SU-DHL-6 (cell line): ENCODE results near the gene SATL1.
A peak's percentile ranks its signal among the peaks of the same experiment; 100 is the strongest.

ENCODE experiments used
- H2AFZ ChIP-seq: fragments of 200-600 bp; sonication (generic); 2 replicates; pipeline ENCODE4 v1.6.1; 2014; ENCODE audit warnings: low read depth, mild to moderate bottlenecking, moderate library complexity, mixed read lengths, antibody characterized with exemption, low read length; ENCODE audit not compliant: severe bottlenecking
- H3F3A ChIP-seq: fragments of 200-600 bp; shearing (Covaris generic); 2 replicates; pipeline ENCODE4 v1.6.0; 2016; ENCODE audit warnings: antibody characterized with exemption, mild to moderate bottlenecking; ENCODE audit not compliant: insufficient read depth
- H3K27ac ChIP-seq: fragments of 200-600 bp; sonication (generic); 2 replicates; pipeline ENCODE4 v1.5.1; 2016; ENCODE audit warnings: low read depth, mild to moderate bottlenecking, low read length, moderate library complexity, mixed read lengths
- H3K27me3 ChIP-seq: fragments of 200-600 bp; sonication (generic), shearing (Covaris generic); 2 replicates; pipeline ENCODE4 v1.6.0; 2014; ENCODE audit warnings: mild to moderate bottlenecking, low read length
- H3K36me3 ChIP-seq: fragments of 200-600 bp; sonication (generic); 2 replicates; pipeline ENCODE4 v1.6.1; 2014; ENCODE audit warnings: mild to moderate bottlenecking, low read length, mixed read lengths
- H3K4me2 ChIP-seq: fragments of 300-600, 200-600 bp; shearing (Covaris generic), sonication (generic); 2 replicates; pipeline ENCODE4 v1.6.0; 2014; ENCODE audit warnings: low read length, low read depth, mild to moderate bottlenecking; ENCODE audit not compliant: poor library complexity, severe bottlenecking
- H3K4me3 ChIP-seq: fragments of 200-600 bp; sonication (generic); 2 replicates; pipeline ENCODE4 v1.5.1; 2014; ENCODE audit warnings: antibody characterized with exemption, low read length, mild to moderate bottlenecking, mixed read lengths; ENCODE audit not compliant: insufficient read depth, poor library complexity, severe bottlenecking
- H3K79me2 ChIP-seq: fragments of 200-600 bp; sonication (generic); 2 replicates; pipeline ENCODE4 v1.6.1; 2014; ENCODE audit warnings: mild to moderate bottlenecking, low read length, moderate library complexity; ENCODE audit not compliant: insufficient read depth
- H3K9ac ChIP-seq: fragments of 200-600 bp; sonication (generic); 2 replicates; pipeline ENCODE4 v1.7.0; 2014; ENCODE audit warnings: mild to moderate bottlenecking, low read length
- H3K9me2 ChIP-seq: fragments of 200-600 bp; sonication (generic); replicated peaks from 2 replicates; pipeline ENCODE4 v1.6.1; 2014; ENCODE audit warnings: low read length; ENCODE audit not compliant: insufficient read depth
- H3K9me3 ChIP-seq: fragments of 200-600 bp; sonication (generic); 2 replicates; pipeline ENCODE4 v1.6.1; 2014; ENCODE audit warnings: low read length, mixed read lengths; ENCODE audit not compliant: insufficient read depth
- H4K20me1 ChIP-seq: fragments of 200-600 bp; sonication (generic); 2 replicates; pipeline ENCODE4 v1.6.1; 2014; ENCODE audit warnings: low read depth, mild to moderate bottlenecking, antibody characterized with exemption, low read length, moderate library complexity, mixed read lengths
- CTCF ChIP-seq: fragments of 200-600 bp; sonication (generic); IDR thresholded peaks from one replicate; pipeline ENCODE4 v1.5.1; 2017; ENCODE audit warnings: antibody characterized with exemption, mild to moderate bottlenecking, low read length, moderate library complexity; ENCODE audit not compliant: insufficient read depth, poor library complexity, severe bottlenecking
- EZH2phosphoT487 ChIP-seq: fragments of 200-600 bp; sonication (generic), shearing (Covaris generic); conservative IDR thresholded peaks from 2 replicates; pipeline ENCODE4 v1.6.1; 2018; ENCODE audit warnings: mild to moderate bottlenecking, antibody characterized with exemption, low read length, moderate library complexity, mixed read lengths

SATL1 gene

GRCh38 chrX:85140964-85141363, 102.6 kb downstream of the SATL1 start:
- H3K9me3 ChIP-seq, result no peaks in the 10 kb centered on the region
- H3K4me3 ChIP-seq, result no peak overlapping the region
- H3K36me3 ChIP-seq, result no peaks in the 10 kb centered on the region
- no peaks in the 10 kb centered on the region for H3K9me2 ChIP-seq
- no peaks in the 10 kb centered on the region for H3K27me3 ChIP-seq
- H2AFZ ChIP-seq, result no peak overlapping the region
- TF ChIP-seq CTCF (no peak), EZH2phosphoT487 (no peak)
- H3K4me2 ChIP-seq, result no peak overlapping the region
- no peak overlapping the region for H3K27ac ChIP-seq
- no peaks in the 10 kb centered on the region for H3K79me2 ChIP-seq
- H4K20me1 ChIP-seq, result no peaks in the 10 kb centered on the region
- no peak overlapping the region for H3K9ac ChIP-seq
- H3F3A ChIP-seq, result no peaks in the 10 kb centered on the region

GRCh38 chrX:85139422-85139821, 104.2 kb downstream of the SATL1 start:
- Histone ChIP-seq H3K79me2 (no peaks in the 10 kb centered on the region), H3K4me2 (peak overlapping the region; percentile 29), H3K36me3 (no peaks in the 10 kb centered on the region), H4K20me1 (no peaks in the 10 kb centered on the region), H3K27ac (no peak overlapping the region), H3K9me2 (no peaks in the 10 kb centered on the region), H3K9me3 (no peaks in the 10 kb centered on the region), H3F3A (no peaks in the 10 kb centered on the region), H3K9ac (no peak overlapping the region), H3K4me3 (no peak overlapping the region), H2AFZ (no peak overlapping the region), H3K27me3 (no peaks in the 10 kb centered on the region)
- TF ChIP-seq CTCF (no peak), EZH2phosphoT487 (no peak)

DNA sequence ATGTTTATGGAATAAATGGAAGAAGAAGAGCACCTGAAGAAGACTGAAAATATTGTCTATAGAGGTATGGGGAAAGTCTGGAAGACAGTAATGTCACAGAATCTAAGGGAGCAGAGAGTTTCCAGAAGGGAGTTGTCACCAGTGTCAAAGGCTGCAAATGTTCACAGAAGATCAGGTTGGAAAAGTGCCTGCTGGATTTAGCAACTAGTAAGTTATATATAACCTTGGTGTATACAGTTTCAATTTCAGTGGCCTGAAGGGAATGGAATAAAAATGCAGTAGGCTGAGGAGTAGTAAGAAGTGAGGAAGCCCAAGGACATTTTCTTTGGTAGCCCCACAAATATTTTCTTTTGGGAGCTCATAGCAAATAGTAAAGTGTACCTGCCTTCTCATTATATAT, 107.2 kb downstream of the SATL1 start:
- Histone ChIP-seq H4K20me1 (no peaks in the 10 kb centered on the region), H3K9me3 (no peaks in the 10 kb centered on the region), H3K27me3 (no peaks in the 10 kb centered on the region), H3K9ac (no peak overlapping the region), H3K4me3 (no peak overlapping the region), H3K27ac (no peak overlapping the region), H3F3A (no peaks in the 10 kb centered on the region), H3K79me2 (no peaks in the 10 kb centered on the region), H3K36me3 (no peaks in the 10 kb centered on the region), H3K4me2 (no peak overlapping the region), H3K9me2 (no peaks in the 10 kb centered on the region), H2AFZ (no peak overlapping the region)
- TF ChIP-seq EZH2phosphoT487, result no peak
- TF ChIP-seq CTCF, result no peak
